Islet precursor cell (in vitro differentiated cells): Measurements from ENCODE around the gene PON1.

Experiments
- DNase-seq: peaks from one replicate; pipeline ENCODE4 v3.0.0-alpha.2; 2018

The PON1 gene

DNA sequence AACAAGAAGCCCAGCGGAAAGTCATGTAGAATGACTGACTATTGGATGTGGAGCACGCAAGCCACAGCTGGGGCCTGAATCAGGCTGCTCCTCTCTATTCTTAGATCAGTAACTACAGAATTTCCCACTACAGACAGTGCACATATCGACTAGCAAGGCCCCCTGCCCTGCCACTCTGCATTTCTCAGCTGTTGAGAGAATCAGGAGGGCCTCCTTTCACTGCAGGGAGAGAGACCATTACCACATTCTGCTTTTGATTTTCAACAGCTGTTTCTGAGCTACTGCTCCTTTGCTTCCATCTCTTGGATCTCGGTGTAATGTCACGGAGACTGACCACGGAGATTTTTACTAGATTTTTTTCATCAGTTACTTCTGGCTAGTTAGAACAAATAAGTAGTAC, 73.8 kb downstream of the PON1 start:
- DNase-seq = no peak
